Right lung (tissue), 5 donors: ENCODE measurements around the gene SLC35D1. TPM values are rescaled to one million over a fixed set of nuclear protein-coding genes. Genes with fewer than 3 reads are reported as not detected.
"Not testable (repeated sequence)": the region's sequence is repeated elsewhere in the genome, so short reads cannot be mapped to it uniquely, and the experiment has no call there.

Source experiments
- DNase-seq, 2 donors: peaks; one replicate each; pipeline ENCODE4 v3.0.0-alpha.2; 2013
- polyA plus RNA-seq, 5 donors: library from polyadenylated mRNA; unstranded; fragments of 120-200 nt; gene quantifications; one replicate each; pipeline versions ENCODE4 v1.2.1 to v1.2.3, GENCODE V29; 2013; ENCODE audit warnings: inconsistent platforms in 1 of 5, low replicate concordance in 1 of 5; ENCODE audit not compliant: insufficient read length in 5 of 5, insufficient read depth in 1 of 5

SLC35D1 gene
- polyA plus RNA-seq, 5 donors, result 7.6 to 10.6 (median 9.0) TPM

DNA sequence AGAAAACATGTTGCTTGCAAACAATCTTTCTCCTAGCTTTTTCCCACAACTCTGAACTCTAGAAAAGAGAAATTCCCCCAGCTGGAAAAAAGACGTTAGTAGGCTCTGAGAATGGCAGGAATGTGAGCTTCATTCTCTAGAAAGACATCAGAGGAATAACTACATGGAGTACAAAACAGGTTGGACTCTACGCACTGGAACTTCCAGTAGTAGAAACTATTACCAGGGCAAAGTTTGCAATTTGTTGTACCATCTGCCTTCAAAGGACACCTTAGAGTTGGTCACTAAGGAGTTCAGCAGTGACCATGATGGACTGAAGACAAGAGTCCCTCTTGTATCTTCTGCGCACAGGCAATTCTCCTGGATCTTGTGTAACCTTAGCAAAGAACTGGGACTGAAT is 60.9 kb downstream of the SLC35D1 start:
- DNase-seq, result no peak

DNA sequence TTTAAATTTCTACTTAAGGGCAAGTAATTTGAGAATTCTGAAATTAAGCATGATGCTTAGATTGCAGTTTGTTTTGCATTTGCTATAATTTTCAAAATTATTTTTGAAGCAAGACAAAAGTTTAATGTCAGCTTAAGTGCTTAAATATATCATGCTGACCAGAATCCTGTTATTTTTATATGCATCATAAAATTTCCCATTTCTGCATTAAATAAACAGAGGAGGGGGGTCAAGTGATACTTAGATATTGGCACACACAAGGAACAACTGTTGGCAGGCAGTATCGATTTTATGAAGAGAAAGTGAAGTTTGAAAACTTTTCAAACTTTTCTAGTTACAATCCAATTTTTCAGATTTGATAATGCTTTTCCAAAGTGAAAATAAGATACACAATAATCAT is 68.1 kb downstream of the SLC35D1 start:
- no peak for DNase-seq

DNA sequence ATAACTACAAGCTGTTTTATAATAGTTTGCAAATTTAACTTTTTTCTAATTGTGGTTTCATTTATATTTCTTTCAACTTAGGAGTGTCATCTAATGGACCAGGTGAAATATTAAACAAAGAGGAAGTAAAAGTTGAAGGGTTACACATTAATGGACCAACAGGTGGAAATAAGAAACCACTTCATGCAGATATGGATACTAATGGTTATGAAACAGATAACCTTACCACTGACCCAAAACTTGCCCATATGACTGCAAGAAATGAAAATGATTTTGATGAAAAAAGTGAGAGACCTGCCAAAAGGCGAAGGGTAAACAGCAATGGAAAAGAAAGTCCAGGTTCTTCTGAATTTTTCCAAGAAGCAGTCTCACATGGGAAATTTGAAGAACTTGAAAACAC is 69.5 kb downstream of the SLC35D1 start:
- no peak for DNase-seq

DNA sequence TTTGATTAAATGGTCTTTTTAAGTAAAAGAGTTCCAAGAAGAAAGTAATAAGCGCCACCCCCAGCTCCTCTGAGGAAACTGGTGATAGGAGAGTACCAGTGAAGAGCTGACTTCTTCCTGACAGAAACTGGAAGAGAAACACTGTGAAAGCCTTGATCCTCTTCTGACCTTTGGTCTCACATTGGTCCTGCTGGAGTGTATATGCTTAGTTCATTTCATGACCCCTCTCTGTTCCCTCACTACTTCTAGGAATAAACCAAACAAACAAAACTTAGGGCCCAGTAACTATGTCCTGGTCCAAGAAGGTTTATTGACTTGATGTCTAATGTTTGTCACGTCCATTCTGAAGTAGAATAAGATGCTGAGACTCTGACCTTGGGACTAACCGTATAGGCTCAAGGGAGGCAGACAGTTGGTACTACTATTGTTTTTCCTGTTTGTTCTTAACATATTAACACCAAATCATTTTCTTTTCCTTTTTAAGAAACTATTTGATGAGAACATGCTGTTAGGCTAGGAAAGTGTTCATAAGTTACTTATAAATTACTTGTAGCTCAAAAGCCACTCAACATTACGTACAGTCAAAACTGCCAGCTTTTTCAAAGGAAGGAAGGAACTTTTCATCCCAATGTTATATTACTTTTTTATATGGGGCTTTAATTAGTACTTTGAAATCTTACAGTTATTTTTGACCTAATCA is 71.2 kb downstream of the SLC35D1 start:
- DNase-seq, result no peak

DNA sequence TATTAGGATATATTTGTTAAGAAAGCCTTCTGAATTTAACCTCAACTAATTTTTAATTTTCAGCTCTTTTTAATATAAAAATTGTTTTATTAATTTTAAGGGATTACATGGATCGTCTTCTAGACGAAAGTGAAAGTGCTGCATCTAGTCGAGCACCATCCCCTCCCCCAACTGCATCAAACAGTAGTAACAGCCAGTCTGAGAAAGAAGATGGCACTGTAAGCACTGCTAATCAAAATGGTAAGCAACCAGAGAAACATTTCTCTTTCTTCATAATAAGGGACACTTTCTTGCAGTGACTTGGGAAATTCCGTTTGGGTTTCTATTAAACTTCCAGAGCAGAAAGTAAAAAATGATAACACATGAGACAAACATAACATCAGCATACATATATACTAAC is 72.3 kb downstream of the SLC35D1 start:
- no peak for DNase-seq

DNA sequence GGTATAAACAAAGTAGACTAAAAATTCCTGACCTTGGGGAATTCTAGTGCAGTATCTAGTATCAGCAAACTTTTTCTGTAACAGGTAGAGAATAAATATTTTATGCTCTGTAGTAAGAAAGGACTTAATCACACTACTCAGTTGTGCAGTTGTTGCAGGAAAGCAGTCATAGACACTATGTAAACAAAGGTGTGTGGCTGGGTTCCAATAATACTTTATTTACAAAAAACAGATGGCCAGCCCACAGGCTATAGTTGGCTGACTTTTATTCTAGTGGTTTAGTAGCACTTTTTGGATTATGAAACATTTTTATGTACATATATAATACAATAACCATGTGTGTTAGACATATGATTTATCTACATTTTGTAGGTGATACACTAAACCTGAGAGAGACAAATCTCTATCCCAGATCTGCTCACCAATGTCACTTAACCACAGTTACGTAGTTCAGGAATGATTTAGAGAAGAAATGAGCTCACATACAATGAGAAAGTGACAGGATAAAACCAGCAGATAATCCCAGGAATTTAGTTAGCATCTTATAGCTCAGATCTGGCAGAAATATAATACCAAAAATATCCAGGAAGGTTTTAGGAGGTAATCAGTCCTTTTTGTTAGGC is 73.1 kb downstream of the SLC35D1 start:
- DNase-seq, result no peak

DNA sequence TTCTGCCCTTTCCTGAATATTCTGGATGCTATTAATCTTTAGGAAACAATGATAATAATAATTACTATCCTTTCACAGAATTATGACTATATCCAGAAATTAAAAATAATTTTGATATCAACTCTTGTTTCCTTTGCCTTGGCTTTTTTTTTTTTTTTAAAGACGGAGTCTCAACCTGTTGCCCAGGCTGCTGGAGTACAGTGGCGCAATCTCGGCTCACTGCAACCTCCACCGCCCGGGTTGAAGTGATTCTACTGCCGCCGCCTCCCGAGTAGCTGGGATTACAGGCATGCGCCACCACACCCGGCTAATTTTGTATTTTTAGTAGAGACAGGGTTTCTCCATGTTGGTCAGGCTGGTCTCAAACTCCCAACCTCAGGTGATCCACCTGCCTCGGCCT is 74.3 kb downstream of the SLC35D1 start:
- not testable (repeated sequence) for DNase-seq

DNA sequence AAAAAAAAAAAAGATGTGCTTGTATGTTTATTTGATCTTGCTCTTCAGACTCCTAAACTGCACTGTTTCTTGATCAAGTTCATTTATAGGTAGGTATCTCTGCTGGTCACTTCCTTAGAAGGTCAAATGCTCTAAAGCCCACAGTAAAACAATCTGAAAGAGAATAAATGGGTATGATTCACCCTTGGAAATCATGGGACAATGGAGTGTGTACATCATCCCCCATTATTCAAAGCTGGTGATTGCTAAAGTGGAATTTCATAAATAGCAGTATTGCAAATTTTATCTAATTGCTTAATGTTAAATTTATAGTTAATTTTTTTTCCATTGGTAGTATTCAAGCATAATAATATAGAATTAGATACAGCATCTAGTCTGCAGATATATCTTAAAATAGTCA is 75.7 kb downstream of the SLC35D1 start:
- no peak for DNase-seq

DNA sequence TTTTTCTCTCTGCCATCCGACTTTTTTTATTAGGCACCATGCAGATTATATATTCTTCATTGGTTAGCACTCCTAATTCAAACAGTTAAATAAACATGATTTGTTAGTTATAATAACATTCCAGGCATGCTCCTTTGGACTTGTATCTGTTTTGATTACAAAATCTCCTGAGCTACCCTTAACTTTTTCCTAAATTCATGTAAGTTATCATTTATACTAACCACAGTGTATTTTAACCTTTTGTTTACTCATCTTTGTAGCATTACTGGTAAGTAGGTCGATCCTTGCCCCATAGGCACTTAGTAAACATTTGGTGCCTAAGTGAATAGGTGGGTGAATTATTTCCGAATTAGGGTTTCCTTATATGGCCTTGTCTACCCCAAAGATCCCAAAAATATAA is 85.4 kb downstream of the SLC35D1 start:
- DNase-seq, result no peak

DNA sequence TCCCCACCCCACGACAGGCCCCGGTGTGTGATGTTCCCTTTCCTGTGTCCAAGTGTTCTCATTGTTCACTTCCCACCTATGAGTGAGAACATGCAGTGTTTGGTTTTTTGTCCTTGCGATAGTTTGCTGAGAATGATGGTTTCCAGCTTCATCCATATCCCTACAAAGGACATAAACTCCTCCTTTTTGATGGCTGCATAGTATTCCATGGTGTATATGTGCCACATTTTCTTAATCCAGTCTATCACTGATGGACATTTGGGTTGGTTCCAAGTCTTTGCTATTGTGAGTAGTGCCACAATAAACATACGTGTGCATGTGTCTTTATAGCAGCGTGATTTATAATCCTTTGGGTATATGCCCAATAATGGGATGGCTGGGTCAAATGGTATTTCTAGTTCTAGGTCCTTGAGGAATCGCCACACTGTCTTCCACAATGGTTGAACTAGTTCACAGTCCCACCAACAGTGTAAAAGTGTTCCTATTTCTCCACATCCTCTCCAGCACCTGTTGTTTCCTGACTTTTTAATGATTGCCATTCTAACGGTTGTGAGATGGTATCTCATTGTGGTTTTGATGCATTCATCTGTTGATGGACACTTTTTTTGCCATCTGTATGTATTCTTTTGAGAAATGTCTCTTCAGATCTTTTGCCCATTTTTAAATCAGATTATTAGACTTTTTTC is 87.6 kb downstream of the SLC35D1 start:
- DNase-seq, result not testable (repeated sequence)

DNA sequence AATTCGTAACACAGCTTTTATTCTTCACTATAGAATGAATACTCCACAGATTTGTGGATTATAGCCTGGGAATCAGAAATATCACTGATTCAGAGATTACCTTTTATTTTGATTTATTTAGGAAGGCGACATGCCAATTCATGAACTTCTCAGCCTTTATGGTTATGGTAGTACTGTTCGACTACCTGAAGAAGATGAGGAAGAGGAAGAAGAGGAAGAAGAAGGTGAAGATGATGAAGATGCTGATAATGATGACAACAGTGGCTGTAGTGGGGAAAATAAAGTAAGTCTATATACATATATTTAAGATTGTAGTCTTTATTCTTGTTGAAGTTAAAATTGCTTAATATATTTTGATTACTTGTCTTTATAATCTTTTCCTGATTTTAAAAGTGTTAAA is 96.0 kb downstream of the SLC35D1 start:
- DNase-seq, result no peak

DNA sequence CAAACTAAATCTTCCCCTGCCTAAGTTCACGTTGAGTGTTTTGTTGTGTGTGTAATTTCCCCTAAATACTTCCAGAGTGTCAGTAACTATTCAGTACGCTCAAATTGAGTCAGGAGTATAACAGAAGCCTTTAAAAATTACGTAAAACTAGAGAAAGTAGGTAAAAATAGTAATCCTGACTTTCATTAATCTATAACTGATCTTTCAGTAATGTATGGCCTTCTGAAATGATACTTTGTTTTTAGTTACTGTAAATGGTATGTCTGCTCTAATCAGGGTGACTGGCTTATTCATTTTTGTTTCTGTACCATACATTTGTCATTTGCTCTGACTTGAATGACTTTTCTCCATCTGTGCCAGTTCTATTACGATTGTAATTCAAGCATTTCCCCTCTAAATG is 99.7 kb downstream of the SLC35D1 start:
- no peak for DNase-seq

DNA sequence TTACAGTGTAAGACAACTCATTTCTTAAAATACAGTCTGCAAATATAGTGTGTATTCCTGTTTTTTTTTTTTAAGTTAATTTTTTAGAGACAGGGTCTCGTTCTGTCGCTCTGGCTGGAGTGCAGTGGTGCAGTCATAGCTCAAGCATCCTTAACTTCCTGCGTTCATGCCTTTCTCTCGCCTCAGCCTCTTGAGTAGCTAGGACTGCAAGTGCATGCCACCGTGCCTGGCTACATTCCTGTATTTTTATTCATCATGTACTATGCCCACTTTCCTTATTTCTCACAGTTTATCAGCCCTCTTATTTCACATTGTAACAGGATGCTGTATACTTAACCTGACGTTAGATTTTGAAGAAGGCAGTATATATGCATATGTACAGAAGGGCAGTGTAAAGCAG is 102.4 kb downstream of the SLC35D1 start:
- no peak for DNase-seq

Other genes starting within 250 kb of the SLC35D1 start
- gene DNAI4, start 129.3 kb downstream of the SLC35D1 start, polyA plus RNA-seq, result 10 to 100 TPM in 4 of 5 donors, 1 to 10 TPM in 1; 9.0 to 13.3 (median 11.3) TPM
- gene MIER1, start 129.2 kb downstream of the SLC35D1 start, polyA plus RNA-seq, result 10 to 100 TPM; 26.4 to 41.1 (median 34.7) TPM
- 1 to 10 TPM in 2 of 5 donors, under 1 TPM in 1, not detected in 2; 0.58 to 2.1 (median 1.4) TPM for gene C1orf141, start 80.8 kb upstream of the SLC35D1 start, polyA plus RNA-seq
- gene IL23R, start 112.3 kb upstream of the SLC35D1 start, polyA plus RNA-seq, result under 1 TPM in 4 of 5 donors, not detected in 1; 0.06 to 0.19 (median 0.08) TPM